Inflammatory macrophage treated with lipopolysaccharide for 4 hours (primary cell): Measurements from ENCODE around the gene SLC16A11.

ENCODE experiments used
- DNase-seq: peaks from one replicate; pipeline ENCODE4 v3.0.0-alpha.2; 2020

SLC16A11 gene

DNA sequence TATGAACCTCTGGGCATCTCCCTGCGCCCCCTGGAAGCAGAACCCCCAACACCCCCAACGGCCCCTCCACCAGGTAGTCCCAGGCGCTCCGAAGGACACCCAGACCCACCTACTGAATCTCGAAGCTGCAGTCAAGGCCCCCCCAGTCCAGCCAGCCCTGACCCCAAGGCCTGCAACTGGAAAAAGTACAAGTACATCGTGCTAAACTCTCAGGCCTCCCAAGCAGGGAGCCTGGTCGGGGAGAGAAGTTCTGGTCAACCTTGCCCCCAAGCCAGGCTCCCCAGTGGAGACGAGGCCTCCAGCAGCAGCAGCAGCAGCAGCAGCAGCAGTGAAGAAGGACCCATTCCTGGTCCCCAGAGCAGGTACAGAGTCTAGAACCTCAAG lies 19.5 kb downstream of the SLC16A11 start:
- no peak for DNase-seq

- DNase-seq: peak; percentile 96
Measured at GRCh38 chr17:7023576-7024401, 20.1 kb downstream of the SLC16A11 start.

DNA sequence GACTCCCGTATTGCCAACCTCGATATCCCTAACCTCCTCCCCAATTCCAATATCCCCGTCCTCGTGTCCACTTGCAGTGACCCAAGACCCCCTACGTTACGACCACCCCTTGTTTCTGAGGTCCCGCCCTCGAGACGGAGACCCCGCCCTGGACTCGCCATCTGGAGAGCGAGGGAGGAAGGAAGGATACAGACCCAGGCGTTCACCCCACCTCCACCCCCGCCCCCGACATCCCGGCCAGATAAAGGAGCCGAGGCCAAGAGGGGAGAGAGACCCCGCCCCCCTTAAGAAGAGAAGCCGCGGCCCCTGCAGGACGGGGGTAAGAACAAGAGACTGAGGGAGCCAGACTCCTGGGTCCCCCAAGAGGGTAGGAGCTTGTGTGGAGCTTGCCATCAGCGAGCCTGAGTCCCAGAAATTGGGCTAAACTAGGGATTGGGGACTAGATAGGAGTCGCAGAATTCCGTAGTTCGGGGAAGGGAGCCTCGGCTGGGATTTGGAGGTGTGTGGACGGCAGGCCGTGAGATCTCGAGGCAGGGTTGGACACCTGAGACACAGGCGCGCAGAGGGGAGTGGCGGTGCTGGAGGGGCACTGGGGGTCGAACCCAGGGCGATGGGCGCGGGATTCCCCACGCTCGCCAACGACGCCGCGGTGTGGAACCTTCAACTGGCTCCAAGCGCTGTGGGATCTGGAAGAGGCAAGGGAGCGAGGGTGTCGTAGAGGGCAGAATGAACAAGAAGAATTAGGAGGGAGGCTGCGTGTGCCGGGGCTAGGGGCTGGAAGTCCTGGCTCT lies 20.9 kb downstream of the SLC16A11 start, which contains the start of gene BCL6B:
BCL6B (plus strand) TSS at position 270 of the 791 bp plus-strand sequence. CDS start 622 bp downstream, outside the sequence.
- no peak for DNase-seq

DNA sequence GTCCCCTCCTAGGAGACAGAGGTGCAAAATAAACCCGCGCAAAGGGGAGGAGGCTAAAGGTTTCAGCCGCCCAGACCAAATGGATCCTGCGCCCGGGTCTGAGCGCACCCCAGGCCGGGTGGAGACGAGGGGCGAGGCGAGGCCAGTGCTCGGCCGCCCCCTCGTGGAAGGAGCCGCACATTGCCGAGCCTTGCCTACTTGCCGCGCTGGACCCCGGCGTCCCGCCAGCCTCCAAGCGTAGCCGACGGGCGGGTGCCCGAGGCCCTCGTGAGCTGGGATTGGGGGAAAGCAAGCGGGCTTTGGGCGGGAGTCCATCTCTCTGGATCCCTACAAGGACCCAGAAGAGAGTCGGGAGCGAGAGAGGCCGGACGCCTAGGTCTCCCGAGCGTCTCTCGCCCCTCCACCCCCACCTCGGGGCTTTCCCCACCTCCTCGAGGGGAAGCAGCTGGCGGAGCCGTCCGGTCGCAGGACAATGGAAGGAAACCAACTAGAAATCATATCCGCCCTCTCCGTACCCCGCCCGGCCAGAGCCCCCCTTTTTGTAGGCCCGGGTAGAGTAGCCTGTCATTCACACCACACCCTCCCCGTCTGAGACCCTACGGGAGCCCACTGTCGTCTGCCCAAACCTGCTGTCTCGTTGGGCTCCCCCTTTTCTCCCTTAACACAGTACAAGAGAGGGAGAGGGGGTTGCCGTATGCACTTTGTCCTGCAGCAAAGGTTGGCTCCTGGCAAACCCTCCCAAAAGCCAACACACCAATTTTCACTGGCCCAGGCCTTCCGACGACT lies 21.7 kb downstream of the SLC16A11 start:
- DNase-seq: peak; percentile 67

DNA sequence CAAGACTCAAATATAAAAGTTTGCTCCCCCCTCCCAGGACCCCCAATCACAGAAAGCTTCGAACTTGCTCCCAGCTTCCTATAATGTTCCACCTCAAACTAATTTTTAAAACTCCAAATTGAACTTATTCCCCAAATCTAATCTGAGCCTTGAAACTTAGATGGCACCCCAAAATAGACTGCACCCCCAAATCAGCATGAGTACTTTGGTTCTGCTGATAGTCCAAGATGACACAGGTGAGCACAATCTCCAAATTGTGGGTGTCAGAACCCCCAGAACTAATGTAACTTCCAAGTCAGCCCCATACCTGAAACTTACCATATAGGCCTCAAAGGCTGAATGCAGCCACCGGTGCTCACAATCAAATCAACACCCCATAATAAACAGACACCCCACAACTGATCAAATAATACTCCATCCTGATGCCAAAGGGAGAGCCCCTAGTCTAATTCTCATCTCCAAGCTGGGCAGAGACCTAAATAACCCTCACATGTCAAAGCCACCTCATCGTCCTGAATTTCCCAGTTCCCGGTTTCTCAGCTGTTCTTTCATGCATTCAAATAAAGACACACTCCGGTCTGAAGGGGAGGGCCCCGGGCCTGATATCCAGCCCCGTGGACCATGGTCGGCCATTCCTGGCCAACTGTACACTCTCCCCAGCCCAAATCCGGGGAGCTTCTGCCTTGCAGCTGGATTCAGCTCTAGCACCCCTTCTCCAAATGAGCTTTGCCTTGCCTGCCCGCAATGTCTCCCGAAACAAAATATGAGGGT lies 22.8 kb downstream of the SLC16A11 start:
- no peak for DNase-seq

DNA sequence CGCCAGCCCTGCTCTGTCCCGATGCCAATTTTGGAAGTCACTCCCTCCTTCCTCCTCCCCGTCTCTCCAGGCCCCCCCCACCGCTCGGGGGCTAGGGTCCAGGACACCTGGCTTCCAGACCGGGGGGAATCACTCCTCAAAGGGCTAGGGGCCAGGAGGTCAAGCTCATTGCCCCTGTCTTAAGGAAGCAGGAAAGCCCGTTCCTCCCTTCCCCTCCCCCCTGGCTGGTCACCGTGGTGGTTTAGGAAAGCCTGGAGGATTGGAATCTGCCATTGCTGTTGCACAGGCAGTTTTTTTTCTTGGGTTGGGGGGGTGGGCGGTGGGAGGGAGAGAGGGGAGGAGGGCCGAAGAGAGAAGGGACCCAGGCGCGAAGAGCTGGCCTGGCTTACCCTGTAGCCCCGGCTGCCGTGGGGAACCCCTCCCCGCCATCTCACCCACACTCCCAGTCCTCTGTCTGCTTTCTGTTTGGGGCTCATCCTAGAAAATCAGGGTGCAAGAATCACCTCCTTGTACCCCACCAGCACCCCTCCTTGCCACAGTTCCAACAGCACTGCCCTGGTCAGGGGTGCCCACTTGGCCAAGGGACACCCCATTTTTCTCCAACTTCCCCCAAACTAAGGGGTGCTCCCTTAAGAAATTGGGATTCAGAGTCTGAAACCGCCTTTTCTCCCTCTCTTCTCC lies 23.9 kb downstream of the SLC16A11 start:
- DNase-seq: no peak

DNA sequence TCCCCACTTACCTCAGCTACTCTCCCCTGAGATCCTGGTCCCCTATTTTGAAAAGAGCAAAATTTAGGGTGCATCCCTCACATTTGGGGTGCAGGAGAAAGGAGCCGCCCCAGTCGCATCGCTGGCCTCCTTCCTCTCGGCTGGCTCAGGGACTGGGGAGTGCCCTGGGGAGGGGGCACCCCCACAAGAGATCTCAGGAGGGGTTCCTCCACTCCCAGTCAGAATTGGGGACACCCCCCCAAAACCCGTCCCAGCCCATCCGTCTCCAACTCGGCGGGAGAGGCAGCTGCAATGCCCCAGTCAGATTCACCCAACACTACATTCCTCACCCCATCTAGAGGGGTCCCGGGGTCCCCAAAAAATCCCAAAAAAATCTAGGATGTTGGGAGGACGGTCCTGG lies 24.5 kb downstream of the SLC16A11 start:
- DNase-seq: no peak

GRCh38 chr17:7018331-7018964 lies 25.4 kb downstream of the SLC16A11 start:
- DNase-seq: no peak

DNA sequence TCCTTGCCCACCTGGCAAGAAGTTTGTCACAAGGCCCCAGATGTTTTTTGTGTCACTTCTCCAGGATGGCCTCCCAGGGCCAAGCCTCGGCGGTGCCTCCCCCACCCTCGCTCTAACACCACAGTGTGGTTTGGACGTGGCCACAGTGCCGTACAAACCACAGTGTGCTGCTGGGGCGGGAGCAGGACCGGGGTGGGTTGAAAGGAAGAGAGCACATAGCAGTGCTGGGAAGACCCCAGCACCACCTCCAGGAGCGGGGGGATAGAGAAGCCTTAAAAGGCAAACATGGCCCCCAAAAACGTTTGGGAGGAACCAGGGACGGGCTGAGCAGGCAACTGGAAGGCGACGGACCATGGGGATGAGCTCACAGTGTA lies 26.1 kb downstream of the SLC16A11 start:
- no peak for DNase-seq

DNA sequence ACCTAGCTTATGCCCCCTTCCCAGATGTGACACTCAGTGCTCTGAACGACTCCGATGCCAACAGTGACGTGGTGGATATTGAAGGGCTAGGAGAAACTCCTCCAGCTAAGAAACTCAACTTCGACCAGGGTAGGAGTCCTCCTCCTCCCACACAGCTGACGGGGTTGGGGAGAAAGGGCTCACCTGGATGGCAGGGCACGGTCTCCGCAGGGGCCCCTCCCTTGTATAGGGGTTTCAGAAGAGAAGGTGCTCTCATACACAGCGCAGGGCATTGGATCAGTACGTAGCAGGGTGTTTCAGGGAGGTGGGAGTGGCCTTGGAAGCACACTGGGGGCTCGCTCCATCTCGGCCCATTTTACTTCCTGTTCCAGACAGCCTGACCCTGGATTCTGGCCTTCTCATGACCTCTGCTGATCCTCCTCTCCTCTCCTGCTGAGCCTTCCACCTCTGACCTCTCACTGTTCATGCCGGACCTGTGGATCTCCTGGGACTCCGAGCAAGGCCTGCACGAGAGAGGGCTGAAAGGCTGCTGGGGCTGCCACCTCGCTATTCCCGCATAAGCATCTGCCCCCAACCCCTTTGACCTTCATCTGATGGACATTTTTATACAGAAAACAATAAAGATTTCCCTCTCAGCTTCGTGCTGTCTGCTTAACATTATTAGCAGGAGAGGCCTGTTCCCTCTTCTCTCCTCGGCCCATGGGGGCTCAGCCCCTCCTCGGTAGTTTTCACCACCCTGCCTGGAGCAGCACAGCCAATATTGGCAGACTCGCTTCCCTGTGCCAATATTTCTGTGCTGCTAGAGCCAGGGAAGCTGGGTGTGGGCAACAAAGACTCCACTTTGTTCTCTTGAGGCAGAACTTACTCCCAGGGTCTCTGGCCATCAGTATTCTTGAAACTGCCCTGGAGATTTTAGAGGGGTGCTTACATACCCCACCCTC lies 26.7 kb downstream of the SLC16A11 start:
- no peak for DNase-seq

DNA sequence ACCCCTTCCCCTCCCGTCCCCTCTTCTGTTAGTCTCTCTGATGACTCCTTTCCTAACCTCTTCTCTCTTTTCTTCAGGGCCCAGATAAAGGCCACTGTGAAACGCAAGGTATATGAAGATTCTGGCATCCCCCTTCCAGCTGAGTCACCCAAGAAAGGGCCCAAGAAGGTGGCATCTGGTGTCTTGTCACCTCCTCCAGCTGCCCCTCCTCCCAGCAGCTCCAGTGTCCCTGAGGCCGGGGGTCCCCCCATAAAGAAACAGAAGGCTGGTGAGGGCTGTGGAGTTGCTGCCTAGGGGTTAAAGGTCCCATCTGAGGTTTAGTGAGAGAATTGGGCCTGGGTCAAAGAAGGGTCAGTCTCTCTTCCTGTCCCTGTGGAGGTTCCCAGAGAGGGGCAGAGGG lies 27.5 kb downstream of the SLC16A11 start:
- DNase-seq: no peak

DNA sequence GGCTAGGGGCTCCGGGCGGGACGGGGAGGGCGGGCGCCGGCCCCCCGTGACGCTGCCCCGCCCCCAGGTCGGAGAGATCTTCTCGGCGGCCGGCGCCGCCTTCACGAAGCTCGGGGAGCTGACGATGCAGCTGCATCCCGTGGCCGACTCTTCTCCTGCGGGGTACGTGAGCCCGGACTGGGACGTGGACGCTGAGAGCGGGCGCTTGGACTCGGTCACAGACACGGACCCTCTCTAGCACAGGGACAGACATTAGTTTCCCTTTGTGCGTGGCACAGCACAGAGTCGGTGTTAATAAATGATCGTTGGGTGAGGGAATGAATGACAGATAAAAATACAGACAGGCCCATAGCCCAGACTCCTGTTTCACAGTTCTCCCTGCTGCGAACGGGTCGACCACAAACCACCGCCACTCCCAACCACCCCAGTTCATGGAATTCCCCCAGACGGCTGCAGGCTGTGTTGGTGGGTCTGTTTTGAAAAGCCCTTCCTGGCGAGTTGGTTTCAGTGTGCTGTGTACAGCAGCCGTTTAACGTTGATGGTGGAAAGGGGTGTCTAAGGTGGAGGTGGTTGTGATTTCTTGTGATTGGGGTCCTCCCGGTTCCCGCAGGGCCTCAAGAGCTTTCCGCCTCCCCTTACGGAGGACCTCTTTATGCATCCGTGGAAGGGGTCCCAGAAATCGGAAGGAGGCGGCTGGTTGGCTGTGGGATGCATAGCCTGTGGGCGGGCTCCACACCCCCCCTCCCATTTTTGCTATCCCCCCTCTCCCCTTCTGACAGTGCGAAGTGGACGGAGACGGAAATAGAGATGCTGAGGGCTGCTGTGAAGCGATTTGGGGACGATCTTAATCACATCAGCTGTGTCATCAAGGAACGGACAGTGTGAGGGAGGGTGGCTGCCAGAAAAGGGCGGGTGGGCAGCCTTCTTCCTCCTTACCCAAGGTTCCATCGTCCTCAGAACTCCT lies 28.6 kb downstream of the SLC16A11 start:
- peak; percentile 82 for DNase-seq

GRCh38 chr17:7014261-7014994 lies 29.5 kb downstream of the SLC16A11 start:
- DNase-seq: peak; percentile 99

GRCh38 chr17:7011942-7012254 lies 32.0 kb downstream of the SLC16A11 start:
- DNase-seq: no peak

DNA sequence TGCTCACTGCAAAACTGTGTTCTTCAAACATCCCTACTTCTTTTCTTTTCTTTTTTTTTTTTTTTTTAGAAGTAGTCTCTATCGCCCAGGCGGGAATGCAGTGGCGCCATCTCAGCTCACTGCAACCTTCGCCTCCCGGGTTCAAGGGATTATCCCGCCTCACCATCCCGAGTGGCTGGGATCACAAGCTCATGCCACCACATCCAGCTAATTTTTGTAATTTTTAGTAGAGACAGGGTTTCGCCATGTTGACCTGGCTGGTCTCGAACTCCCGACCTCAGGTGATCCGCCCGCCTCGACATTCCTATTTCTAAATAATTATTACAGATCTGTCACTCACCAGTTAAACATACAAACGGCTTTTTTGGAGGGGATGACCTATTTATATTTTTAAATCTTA lies 32.5 kb downstream of the SLC16A11 start:
- no peak for DNase-seq

DNA sequence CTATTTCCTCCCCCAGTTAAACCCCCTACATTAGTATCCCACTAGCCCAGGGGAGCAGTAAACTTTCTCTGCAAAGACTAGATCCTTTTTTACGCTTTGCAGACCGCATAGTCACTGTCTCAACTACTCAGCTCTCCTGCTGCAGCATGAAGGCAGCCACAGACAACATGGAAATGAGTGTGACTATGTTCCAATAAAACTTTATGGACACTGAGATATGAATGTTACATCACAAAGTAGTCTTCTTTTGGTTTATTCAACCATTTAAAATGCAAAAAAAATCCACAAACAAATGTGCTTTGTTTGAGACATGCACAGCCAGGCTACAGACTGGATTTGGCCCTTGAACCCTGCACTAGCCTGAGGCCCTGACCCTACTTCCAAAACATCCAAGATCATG lies 33.4 kb downstream of the SLC16A11 start:
- no peak for DNase-seq

DNA sequence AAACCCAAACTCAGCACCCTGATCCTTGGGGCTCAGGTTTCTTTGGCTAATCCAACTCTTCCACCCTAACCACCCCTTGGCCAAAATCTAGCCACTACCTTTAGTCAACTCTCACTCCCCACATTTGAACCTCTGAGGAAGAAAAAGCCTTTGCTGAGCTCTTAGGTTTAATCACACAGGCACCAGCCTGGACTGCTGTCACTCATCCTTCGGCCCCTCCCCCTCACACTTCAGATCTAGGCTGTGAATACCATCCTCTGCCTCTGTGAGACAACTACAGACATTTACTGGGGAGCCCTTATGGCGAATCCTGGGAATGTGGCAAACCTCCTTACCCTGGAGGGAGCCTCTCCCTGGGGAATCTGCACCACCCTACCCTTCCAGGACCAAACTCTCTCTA lies 36.7 kb downstream of the SLC16A11 start:
- no peak for DNase-seq

DNA sequence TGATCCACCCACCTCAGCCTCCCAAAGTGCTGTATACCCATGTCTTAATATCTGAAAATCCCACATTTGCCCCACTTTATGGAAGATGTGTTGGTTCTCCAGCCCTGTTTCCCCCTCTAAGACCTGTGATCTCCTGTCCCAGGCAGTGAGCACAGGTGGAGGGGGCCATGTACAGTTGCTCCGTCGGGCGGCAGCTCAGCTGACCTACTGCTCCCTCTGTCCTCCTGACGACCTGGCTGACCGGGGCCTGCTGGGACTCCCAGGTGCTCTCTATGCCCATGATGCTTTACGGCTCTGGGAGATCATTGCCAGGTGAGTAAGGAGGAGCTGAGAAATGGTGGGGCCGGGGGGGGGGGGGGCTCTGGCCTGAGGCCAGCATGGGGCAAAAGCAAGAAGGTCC lies 38.2 kb downstream of the SLC16A11 start:
- DNase-seq: no peak
